ENCODE measurements around the gene BBS2. TPM values are rescaled to one million over a fixed set of nuclear protein-coding genes. Genes with fewer than 3 reads are reported as not detected.

BBS2 gene
- total and polyA plus RNA-seq, 12 donors: 115 to 357 (median 174) TPM

GRCh38 chr16:56510544-56510943 lies 9.3 kb downstream of the BBS2 start:
- WGBS, 4 donors: 35 to 61% (median 45%) methylated on average over 2 of the region's 2 CpGs
- no peak for DNase-seq
- no peaks in the 10 kb centered on the region for H3K27me3 ChIP-seq
- H3K36me3 ChIP-seq (replicated peaks in 1 of 2): peaks cover 0 to 35% of the 10 kb centered on the region in 2 donors
- intact Hi-C loops (cut with DNase I): no loop called here
- no peaks in the 10 kb centered on the region for H3K9me3 ChIP-seq (replicated peaks in 1 of 3)
- peaks cover 8 to 52% of the 10 kb centered on the region in 2 donors for H3K4me1 ChIP-seq (replicated peaks in 1 of 2)
- no peak for TF ChIP-seq POLR2A (IDR thresholded peaks at IDR 0.05)
- no peak for TF ChIP-seq CTCF (IDR thresholded peaks at IDR 0.05)
- no peak overlapping the region for H3K4me3 ChIP-seq
- peak overlapping the region in 1 of 5 donors; percentile 35 for H3K27ac ChIP-seq

GRCh38 chr16:56506941-56507340 lies 12.9 kb downstream of the BBS2 start:
- H3K27me3 ChIP-seq: no peaks in the 10 kb centered on the region
- TF ChIP-seq CTCF (IDR thresholded peaks at IDR 0.05) (no peak), POLR2A (IDR thresholded peaks at IDR 0.05) (no peak)
- H3K9me3 ChIP-seq (replicated peaks in 1 of 3): no peaks in the 10 kb centered on the region
- peaks cover 0 to 50% of the 10 kb centered on the region in 2 donors for H3K36me3 ChIP-seq (replicated peaks in 1 of 2)
- no peak for DNase-seq
- H3K27ac ChIP-seq: peak overlapping the region in 2 of 5 donors; percentile 13 to 67
- intact Hi-C loops (cut with DNase I): no loop called here
- no peak overlapping the region for H3K4me3 ChIP-seq
- H3K4me1 ChIP-seq (replicated peaks in 1 of 2): peaks cover 21 to 46% of the 10 kb centered on the region in 2 donors

GRCh38 chr16:56505181-56505580 lies 14.6 kb downstream of the BBS2 start:
- 46 to 63% (median 52%) methylated on average over 3 of the region's 3 CpGs for WGBS, 4 donors
- intact Hi-C loops (cut with DNase I): no loop called here
- Histone ChIP-seq H3K4me1 (replicated peaks in 1 of 2) (peaks cover 21 to 42% of the 10 kb centered on the region in 2 donors), H3K36me3 (replicated peaks in 1 of 2) (peaks cover 0 to 67% of the 10 kb centered on the region in 2 donors), H3K27ac (peak overlapping the region; percentile 19 to 49 (median 42)), H3K4me3 (no peak overlapping the region), H3K27me3 (no peaks in the 10 kb centered on the region), H3K9me3 (replicated peaks in 1 of 3) (no peaks in the 10 kb centered on the region)
- DNase-seq: peak in 5 of 7 donors; percentile 48 to 78 (median 54)
- no peak for TF ChIP-seq CTCF (IDR thresholded peaks at IDR 0.05)
- no peak for TF ChIP-seq POLR2A (IDR thresholded peaks at IDR 0.05)

GRCh38 chr16:56493815-56494214 lies 26.0 kb downstream of the BBS2 start:
- H3K36me3 ChIP-seq (replicated peaks in 1 of 2): peaks cover 0 to 29% of the 10 kb centered on the region in 2 donors
- H3K9me3 ChIP-seq (replicated peaks in 1 of 3): no peaks in the 10 kb centered on the region
- H3K27ac ChIP-seq: peak overlapping the region in 1 of 5 donors; percentile 7
- H3K27me3 ChIP-seq: no peaks in the 10 kb centered on the region
- TF ChIP-seq POLR2A (IDR thresholded peaks at IDR 0.05) (no peak), CTCF (IDR thresholded peaks at IDR 0.05) (no peak)
- 88 to 100% (median 100%) methylated on average over 1 of the region's 1 CpG for WGBS, 4 donors
- intact Hi-C loops (cut with DNase I): no loop called here
- no peaks in the 10 kb centered on the region for H3K4me1 ChIP-seq (replicated peaks in 1 of 2)
- no peak for DNase-seq
- no peak overlapping the region for H3K4me3 ChIP-seq
